ENCODE results near the gene DGKD. TPM values are rescaled to one million over a fixed set of nuclear protein-coding genes. Genes with fewer than 3 reads are reported as not detected.

DGKD gene
- total and polyA plus RNA-seq, 9 of the 15 experiments (the other 6 are each of a cell fraction or from before 2014, with no cell fraction given): 0.52 to 29.5 (median 10.6) TPM

- no peaks in the 10 kb centered on the region for H3K9me1 ChIP-seq (ENCODE audit: control insufficient read depth, insufficient read depth, low read length)
- H4K20me1 ChIP-seq (replicated peaks; ENCODE audit: control insufficient read depth, insufficient read depth, low read length): no peaks in the 10 kb centered on the region
- DNase-seq (ENCODE audit: extremely low read depth in 1 of 4, low spot score in 3 of 4) (no peak), FAIRE-seq (no peak), ATAC-seq (no peak; the same call in 2 of the 3 replicates)
- H3K36me3 ChIP-seq (ENCODE audit: control insufficient read depth, insufficient read depth, low read length): no peaks in the 10 kb centered on the region; the same call in 2 of the 3 replicates
- H3K79me2 ChIP-seq (ENCODE audit: control insufficient read depth, insufficient read depth, low read length): no peaks in the 10 kb centered on the region
- TF ChIP-seq BDP1 (IDR thresholded peaks at IDR 0.05; ENCODE audit: insufficient read depth, insufficient read length) (no peak), FUS (optimal IDR thresholded peaks at IDR 0.05; ENCODE audit: low read depth, low read length) (no peak), IRF2 (CRISPR knock-in tag; IDR thresholded peaks at IDR 0.05) (no peak), TRIM28 (IDR thresholded peaks at IDR 0.05) (no peak), NCOA2 (IDR thresholded peaks at IDR 0.05; ENCODE audit: partially characterized antibody in 2 of 2) (no peak)
- TF ChIP-seq, protein P1, sequence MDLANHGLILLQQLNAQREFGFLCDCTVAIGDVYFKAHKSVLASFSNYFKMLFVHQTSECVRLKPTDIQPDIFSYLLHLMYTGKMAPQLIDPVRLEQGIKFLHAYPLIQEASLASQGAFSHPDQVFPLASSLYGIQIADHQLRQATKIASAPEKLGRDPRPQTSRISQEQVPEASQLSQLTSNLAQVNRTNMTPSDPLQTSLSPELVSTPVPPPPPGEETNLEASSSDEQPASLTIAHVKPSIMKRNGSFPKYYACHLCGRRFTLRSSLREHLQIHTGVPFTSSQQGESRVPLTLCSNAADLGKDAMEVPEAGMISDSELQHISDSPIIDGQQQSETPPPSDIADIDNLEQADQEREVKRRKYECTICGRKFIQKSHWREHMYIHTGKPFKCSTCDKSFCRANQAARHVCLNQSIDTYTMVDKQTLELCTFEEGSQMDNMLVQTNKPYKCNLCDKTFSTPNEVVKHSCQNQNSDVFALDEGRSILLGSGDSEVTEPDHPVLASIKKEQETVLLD (IDR thresholded peaks at IDR 0.05): no peak
- peak overlapping the region in 1 of 2 experiments; percentile 13; a peak in 1 of 4 replicates for H3K9ac ChIP-seq (ENCODE audit: insufficient read depth in 1 of 2, low read depth in 2 of 2, low read length in 2 of 2)
- BruUV-seq (replicated peaks): no TSS peak
- intact Hi-C loops (cut with micrococcal nuclease) (no loop called here), in situ Hi-C loops (cut with MboI) (no loop called here)
- no peak overlapping the region for H3K4me2 ChIP-seq (ENCODE audit: insufficient read depth, low read length)
- H3K27ac ChIP-seq (ENCODE audit: extremely low read depth, low read depth, low read length): no peak overlapping the region
- no peaks in the 10 kb centered on the region for H3K27me3 ChIP-seq (ENCODE audit: control insufficient read depth in 2 of 2, insufficient read depth in 2 of 2, low read length in 2 of 2)
- H3K9me3 ChIP-seq (replicated peaks; ENCODE audit: control insufficient read depth, insufficient read depth, low read depth, low read length): no peaks in the 10 kb centered on the region
- 62% methylated on average over 9 of the region's 27 CpGs for WGBS (ENCODE audit: insufficient coverage, low coverage, missing lambda C conversion rate)
- no peak overlapping the region for H2AFZ ChIP-seq (ENCODE audit: low read depth, low read length)
- peaks cover 0 to 7% of the 10 kb centered on the region in 2 experiments; a peak in 2 of 5 replicates for H3K4me1 ChIP-seq (replicated peaks in 1 of 2; ENCODE audit: control insufficient read depth in 2 of 2, insufficient read depth in 2 of 2, low read length in 2 of 2)
- POLR2A ChIA-PET: interaction anchor here (0.7 kb wide), 2 partner anchors 11 to 895 kb away, joined by 3 to 5 read pairs; no protein-coding TSS in a partner anchor
- no peak overlapping the region for H3K4me3 ChIP-seq
- CTCF ChIA-PET (ENCODE audit: low intra/inter-chr PET ratio): no interaction called here
Measured at GRCh38 chr2:233479616-233480489, 125.6 kb downstream of the DGKD start.
